Glutamatergic neuron (in vitro differentiated cells): Measurements from ENCODE around the gene SPOCK1. TPM values are rescaled to one million over a fixed set of nuclear protein-coding genes. Genes with fewer than 3 reads are reported as not detected.

ENCODE experiments used
- DNase-seq: peaks from one replicate; pipeline ENCODE4 v3.0.0; 2022
- H3K27ac Mint-ChIP-seq: one replicate; pipeline ENCODE4 v1.8.0; 2020; ENCODE audit warnings: mild to moderate bottlenecking, mixed read lengths, inconsistent platforms; ENCODE audit not compliant: unreplicated experiment
- H3K27me3 Mint-ChIP-seq: one replicate; pipeline ENCODE4 v1.8.0; 2020; ENCODE audit warnings: mild to moderate bottlenecking, moderate library complexity, mixed read lengths, inconsistent platforms; ENCODE audit not compliant: unreplicated experiment
- H3K36me3 Mint-ChIP-seq: one replicate; pipeline ENCODE4 v1.8.0; 2020; ENCODE audit warnings: mild to moderate bottlenecking, mixed read lengths, inconsistent platforms; ENCODE audit not compliant: unreplicated experiment
- H3K4me1 Mint-ChIP-seq: one replicate; pipeline ENCODE4 v1.8.0; 2020; ENCODE audit warnings: mild to moderate bottlenecking, low read depth, mixed read lengths, inconsistent platforms; ENCODE audit not compliant: unreplicated experiment
- H3K4me3 Mint-ChIP-seq: one replicate; pipeline ENCODE4 v1.8.0; 2020; ENCODE audit warnings: mild to moderate bottlenecking, mixed read lengths, inconsistent platforms; ENCODE audit not compliant: unreplicated experiment
- H3K9me3 Mint-ChIP-seq: one replicate; pipeline ENCODE4 v1.8.0; 2020; ENCODE audit warnings: mild to moderate bottlenecking, moderate library complexity, mixed read lengths, inconsistent platforms; ENCODE audit not compliant: unreplicated experiment
- CTCF ChIP-seq: fragments of 200-600 bp; sonication (generic); IDR thresholded peaks from one replicate; pipeline ENCODE4 v1.5.0; 2021; ENCODE audit not compliant: partially characterized antibody, unreplicated experiment
- total RNA-seq: library from RNA; stranded (reverse); fragmentation: NEBNext Ultra II Directional; extraction: Animal tissue kit (Norgen Biotek cat#: 25700); gene quantifications from one replicate; pipeline ENCODE4 v1.2.1, GENCODE V29; 2021; ENCODE audit not compliant: unreplicated experiment

Gene SPOCK1
- total RNA-seq, 1 donor from 2014 or later: 25.4 TPM

- DNase-seq: no peak
- no peak for TF ChIP-seq CTCF
- Mint-ChIP-seq H3K9me3 (no peaks in the 10 kb centered on the region), H3K36me3 (no peaks in the 10 kb centered on the region), H3K4me3 (no peak overlapping the region), H3K27ac (no peak overlapping the region), H3K4me1 (no peaks in the 10 kb centered on the region), H3K27me3 (peaks cover 5% of the 10 kb centered on the region)
These were observed 143.0 kb downstream of the SPOCK1 start for GRCh38 chr5:137356127-137356526.

GRCh38 chr5:137355708-137356107 lies 143.4 kb downstream of the SPOCK1 start:
- no peak for DNase-seq
- no peaks in the 10 kb centered on the region for H3K36me3 Mint-ChIP-seq
- no peaks in the 10 kb centered on the region for H3K9me3 Mint-ChIP-seq
- no peak for TF ChIP-seq CTCF
- no peak overlapping the region for H3K27ac Mint-ChIP-seq
- H3K4me1 Mint-ChIP-seq: no peaks in the 10 kb centered on the region
- H3K4me3 Mint-ChIP-seq: no peak overlapping the region
- peaks cover 5% of the 10 kb centered on the region for H3K27me3 Mint-ChIP-seq

- Mint-ChIP-seq H3K36me3 (no peaks in the 10 kb centered on the region), H3K27me3 (peaks cover 3% of the 10 kb centered on the region), H3K27ac (no peak overlapping the region)
These were observed 147.0 kb downstream of the SPOCK1 start for GRCh38 chr5:137352095-137352494.

GRCh38 chr5:137350791-137351190 lies 148.3 kb downstream of the SPOCK1 start:
- Mint-ChIP-seq H3K27me3 (peaks cover 3% of the 10 kb centered on the region), H3K27ac (no peak overlapping the region), H3K4me1 (peaks cover 3% of the 10 kb centered on the region), H3K9me3 (peaks cover 3% of the 10 kb centered on the region), H3K4me3 (no peak overlapping the region), H3K36me3 (no peaks in the 10 kb centered on the region)
- DNase-seq: no peak
- TF ChIP-seq CTCF: no peak

More at GRCh38 chr5:137352095-137352494, 147.0 kb downstream of the SPOCK1 start:
- no peak for DNase-seq
- Mint-ChIP-seq H3K9me3 (peaks cover 1% of the 10 kb centered on the region), H3K4me1 (peaks cover 3% of the 10 kb centered on the region), H3K4me3 (no peak overlapping the region)
- no peak for TF ChIP-seq CTCF

- DNase-seq: no peak
- no peak for TF ChIP-seq CTCF
- Mint-ChIP-seq H3K4me1 (peaks cover 3% of the 10 kb centered on the region), H3K9me3 (peaks cover 3% of the 10 kb centered on the region), H3K36me3 (no peaks in the 10 kb centered on the region), H3K4me3 (no peak overlapping the region), H3K27me3 (no peaks in the 10 kb centered on the region), H3K27ac (no peak overlapping the region)
These were observed 150.4 kb downstream of the SPOCK1 start for GRCh38 chr5:137348759-137349158.
